ENCODE measurements around the gene OR5K4. TPM values are rescaled to one million over a fixed set of nuclear protein-coding genes. Genes with fewer than 3 reads are reported as not detected.
"Not testable (repeated sequence)": the region's sequence is repeated elsewhere in the genome, so short reads cannot be mapped to it uniquely, and the experiment has no call there.

OR5K4 gene
- total RNA-seq, 6 experiments from 2014 or later: not detected

DNA sequence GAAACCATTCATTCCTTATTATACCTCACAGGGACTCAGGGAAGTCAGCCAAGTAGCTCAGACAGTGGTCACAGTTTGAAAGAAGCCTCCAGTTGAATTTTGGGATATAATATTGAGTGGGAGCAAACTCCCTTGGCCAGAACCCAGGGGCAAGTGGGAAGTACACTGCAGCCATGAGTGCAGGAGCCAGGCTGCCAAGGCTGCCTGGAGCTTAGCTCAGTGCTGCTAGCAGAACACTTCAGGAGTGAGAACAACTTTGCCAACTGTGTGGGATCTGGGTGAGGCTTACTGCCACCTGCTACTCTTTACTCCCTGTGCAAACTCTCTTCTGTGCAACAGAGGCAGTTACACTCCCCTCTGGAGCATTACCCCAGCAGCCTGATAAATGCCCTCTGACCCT is 41.4 kb downstream of the OR5K4 start:
- Mint-ChIP-seq H3K27me3 (ENCODE audit: insufficient read depth) (peaks cover 3% of the 10 kb centered on the region; the same call in 1 of the 2 replicates), H3K27ac (no peak overlapping the region), H3K4me3 (no peak overlapping the region), H3K9me3 (peaks cover 3% of the 10 kb centered on the region; the same call in 1 of the 2 replicates), H3K36me3 (ENCODE audit: low read depth) (no peaks in the 10 kb centered on the region), H3K4me1 (ENCODE audit: low read depth) (no peaks in the 10 kb centered on the region)
- TF ChIP-seq, protein P1, sequence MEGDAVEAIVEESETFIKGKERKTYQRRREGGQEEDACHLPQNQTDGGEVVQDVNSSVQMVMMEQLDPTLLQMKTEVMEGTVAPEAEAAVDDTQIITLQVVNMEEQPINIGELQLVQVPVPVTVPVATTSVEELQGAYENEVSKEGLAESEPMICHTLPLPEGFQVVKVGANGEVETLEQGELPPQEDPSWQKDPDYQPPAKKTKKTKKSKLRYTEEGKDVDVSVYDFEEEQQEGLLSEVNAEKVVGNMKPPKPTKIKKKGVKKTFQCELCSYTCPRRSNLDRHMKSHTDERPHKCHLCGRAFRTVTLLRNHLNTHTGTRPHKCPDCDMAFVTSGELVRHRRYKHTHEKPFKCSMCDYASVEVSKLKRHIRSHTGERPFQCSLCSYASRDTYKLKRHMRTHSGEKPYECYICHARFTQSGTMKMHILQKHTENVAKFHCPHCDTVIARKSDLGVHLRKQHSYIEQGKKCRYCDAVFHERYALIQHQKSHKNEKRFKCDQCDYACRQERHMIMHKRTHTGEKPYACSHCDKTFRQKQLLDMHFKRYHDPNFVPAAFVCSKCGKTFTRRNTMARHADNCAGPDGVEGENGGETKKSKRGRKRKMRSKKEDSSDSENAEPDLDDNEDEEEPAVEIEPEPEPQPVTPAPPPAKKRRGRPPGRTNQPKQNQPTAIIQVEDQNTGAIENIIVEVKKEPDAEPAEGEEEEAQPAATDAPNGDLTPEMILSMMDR (IDR thresholded peaks at IDR 0.05): no peak
- no peak for DNase-seq

DNA sequence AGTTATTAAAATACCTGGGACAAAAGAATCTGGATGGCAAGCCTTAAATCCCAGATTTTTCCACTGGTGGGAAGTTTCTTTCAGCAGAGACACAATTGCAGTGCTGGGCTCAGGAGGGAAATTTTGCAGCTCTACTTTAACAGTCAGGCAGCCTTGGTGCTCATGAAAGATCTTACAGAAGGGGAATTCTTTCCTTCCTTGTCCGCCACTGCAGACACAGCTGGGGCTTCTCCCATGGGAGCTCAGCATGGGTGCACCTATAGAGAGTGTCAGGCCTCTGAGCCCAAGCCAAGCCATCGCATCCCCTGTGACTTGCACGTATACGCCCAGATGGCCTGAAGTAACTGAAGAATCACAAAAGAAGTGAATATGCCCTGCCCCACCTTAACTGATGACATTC is 42.8 kb downstream of the OR5K4 start:
- not testable (repeated sequence) for H3K4me3 Mint-ChIP-seq; H3K36me3 Mint-ChIP-seq (ENCODE audit: low read depth); H3K4me1 Mint-ChIP-seq (ENCODE audit: low read depth); DNase-seq; H3K27ac Mint-ChIP-seq; H3K27me3 Mint-ChIP-seq (ENCODE audit: insufficient read depth); H3K9me3 Mint-ChIP-seq

DNA sequence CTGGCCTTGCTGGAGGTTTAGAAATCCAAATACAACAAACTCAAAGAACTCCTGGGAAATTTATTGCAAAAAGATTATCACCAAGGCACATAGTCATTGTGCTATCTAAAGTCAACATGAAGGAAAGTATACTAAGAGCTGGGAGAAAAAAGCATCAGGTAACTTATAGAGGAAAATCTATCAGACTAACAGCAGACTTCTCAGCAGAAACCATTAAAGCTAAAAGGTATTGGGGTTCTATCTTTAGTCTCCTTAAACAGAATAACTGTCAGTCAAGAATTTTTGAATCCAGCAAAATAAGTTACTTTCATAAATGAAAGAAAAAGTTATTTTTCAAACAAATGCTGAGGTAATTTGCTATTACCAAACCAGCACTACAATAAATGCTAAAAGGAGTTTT is 44.9 kb downstream of the OR5K4 start:
- Mint-ChIP-seq H3K9me3 (peaks cover 22% of the 10 kb centered on the region), H3K27ac (no peak overlapping the region), H3K27me3 (ENCODE audit: insufficient read depth) (no peaks in the 10 kb centered on the region), H3K4me1 (ENCODE audit: low read depth) (no peaks in the 10 kb centered on the region), H3K36me3 (ENCODE audit: low read depth) (no peaks in the 10 kb centered on the region), H3K4me3 (no peak overlapping the region)
- TF ChIP-seq, protein P1 (IDR thresholded peaks at IDR 0.05): no peak
- no peak for DNase-seq

DNA sequence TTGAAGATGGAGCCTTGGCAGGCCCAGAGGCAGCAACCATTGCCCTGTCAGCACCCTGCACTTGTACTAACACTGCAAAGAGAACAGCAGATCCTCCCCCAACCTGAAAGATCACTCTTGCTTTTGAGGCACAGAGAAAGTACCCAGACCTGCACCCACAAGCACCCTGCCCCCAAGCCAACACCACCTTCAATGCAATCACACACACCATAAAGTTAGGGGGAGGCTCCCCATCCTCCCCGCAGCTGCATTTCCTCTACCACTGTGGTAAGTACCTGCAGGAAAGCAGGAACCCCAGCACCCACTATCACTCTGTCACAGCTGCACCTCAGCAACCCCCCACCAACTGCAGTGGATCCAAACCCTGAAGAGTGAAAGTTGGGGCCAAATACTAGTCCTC is 48.9 kb downstream of the OR5K4 start:
- no peak for DNase-seq
- Mint-ChIP-seq H3K4me1 (ENCODE audit: low read depth) (no peaks in the 10 kb centered on the region), H3K27ac (no peak overlapping the region), H3K9me3 (peaks cover 53% of the 10 kb centered on the region), H3K27me3 (ENCODE audit: insufficient read depth) (no peaks in the 10 kb centered on the region), H3K36me3 (ENCODE audit: low read depth) (no peaks in the 10 kb centered on the region), H3K4me3 (no peak overlapping the region)
- TF ChIP-seq, protein P1 (IDR thresholded peaks at IDR 0.05): no peak

DNA sequence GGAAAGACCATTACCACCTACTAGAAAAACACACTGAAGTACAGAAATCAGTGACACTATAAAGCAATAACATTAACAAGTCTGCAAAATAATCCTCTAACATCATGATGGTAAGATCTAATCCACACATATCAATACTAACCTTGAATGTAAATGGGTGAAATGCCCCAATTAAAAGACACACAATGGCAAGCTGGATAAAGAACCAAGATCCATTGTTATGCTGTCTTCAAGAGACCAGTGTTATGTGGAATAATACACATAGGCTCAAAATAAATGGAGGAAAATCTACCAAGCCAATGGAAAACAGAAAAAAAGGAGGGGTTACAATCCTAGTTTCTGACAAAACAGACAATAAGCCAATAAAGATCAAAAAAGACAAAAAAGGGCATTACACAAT is 50.4 kb downstream of the OR5K4 start:
- Mint-ChIP-seq H3K27ac (no peak overlapping the region), H3K9me3 (peaks cover 58% of the 10 kb centered on the region), H3K36me3 (ENCODE audit: low read depth) (0 out of 2 replicates have a peak, but pooled peaks cover 5% of the 10 kb centered on the region), H3K4me3 (no peak overlapping the region), H3K4me1 (ENCODE audit: low read depth) (no peaks in the 10 kb centered on the region), H3K27me3 (ENCODE audit: insufficient read depth) (no peaks in the 10 kb centered on the region)
- TF ChIP-seq, protein P1 (IDR thresholded peaks at IDR 0.05): no peak
- DNase-seq: no peak

Other genes starting within 250 kb of the OR5K4 start
- gene OR5H1, start 223.1 kb upstream of the OR5K4 start, total RNA-seq (2021; fragmentation: NEBNext Ultra II Directional; extraction: Animal tissue kit (Norgen Biotek cat#: 25700)): not detected
- gene OR5H14, start 206.4 kb upstream of the OR5K4 start, total RNA-seq (2021; fragmentation: NEBNext Ultra II Directional; extraction: Animal tissue kit (Norgen Biotek cat#: 25700)): not detected
- not detected for gene OR5H15, start 187.2 kb upstream of the OR5K4 start, total RNA-seq (2021; fragmentation: NEBNext Ultra II Directional; extraction: Animal tissue kit (Norgen Biotek cat#: 25700))
- not detected for gene OR5H6, start 89.6 kb upstream of the OR5K4 start, total RNA-seq (2021; fragmentation: NEBNext Ultra II Directional; extraction: Animal tissue kit (Norgen Biotek cat#: 25700))
- gene OR5H2, start 71.3 kb upstream of the OR5K4 start, total RNA-seq (2021; fragmentation: NEBNext Ultra II Directional; extraction: Animal tissue kit (Norgen Biotek cat#: 25700)): not detected
- gene OR5K3, start 36.8 kb downstream of the OR5K4 start, total RNA-seq (2021; fragmentation: NEBNext Ultra II Directional; extraction: Animal tissue kit (Norgen Biotek cat#: 25700)): not detected
- not detected for gene OR5K1, start 109.3 kb downstream of the OR5K4 start, total RNA-seq (2021; fragmentation: NEBNext Ultra II Directional; extraction: Animal tissue kit (Norgen Biotek cat#: 25700))
- not detected for gene OR5K2, start 143.8 kb downstream of the OR5K4 start, total RNA-seq (2021; fragmentation: NEBNext Ultra II Directional; extraction: Animal tissue kit (Norgen Biotek cat#: 25700))
- 10 to 100 TPM; 41.4 to 52.3 (median 48.5) TPM for gene CLDND1, start 169.0 kb downstream of the OR5K4 start, total RNA-seq (2021; fragmentation: NEBNext Ultra II Directional; extraction: Animal tissue kit (Norgen Biotek cat#: 25700))
- gene GPR15, start 178.1 kb downstream of the OR5K4 start, total RNA-seq (2021; fragmentation: NEBNext Ultra II Directional; extraction: Animal tissue kit (Norgen Biotek cat#: 25700)): not detected
- gene CPOX, start 239.8 kb downstream of the OR5K4 start, total RNA-seq (2021; fragmentation: NEBNext Ultra II Directional; extraction: Animal tissue kit (Norgen Biotek cat#: 25700)): 10 to 100 TPM; 18.0 to 27.6 (median 19.6) TPM

Measured in HFFc6 (cell line).